HG02884 (cell line): ENCODE measurements around the gene ZDHHC5.
"Not testable (repeated sequence)": the region's sequence is repeated elsewhere in the genome, so short reads cannot be mapped to it uniquely, and the experiment has no call there.

ENCODE experiments used
- ATAC-seq: cut with Tn5 transposase; IDR thresholded peaks from one replicate; pipeline ENCODE4 v1.9.1; 2021; ENCODE audit warnings: mild to moderate bottlenecking, moderate library complexity; ENCODE audit not compliant: unreplicated experiment

ZDHHC5 gene

GRCh38 chr11:57716726-57717125, 48.8 kb downstream of the ZDHHC5 start:
- ATAC-seq = not testable (repeated sequence)

GRCh38 chr11:57727185-57727584, 59.3 kb downstream of the ZDHHC5 start:
- no peak for ATAC-seq

DNA sequence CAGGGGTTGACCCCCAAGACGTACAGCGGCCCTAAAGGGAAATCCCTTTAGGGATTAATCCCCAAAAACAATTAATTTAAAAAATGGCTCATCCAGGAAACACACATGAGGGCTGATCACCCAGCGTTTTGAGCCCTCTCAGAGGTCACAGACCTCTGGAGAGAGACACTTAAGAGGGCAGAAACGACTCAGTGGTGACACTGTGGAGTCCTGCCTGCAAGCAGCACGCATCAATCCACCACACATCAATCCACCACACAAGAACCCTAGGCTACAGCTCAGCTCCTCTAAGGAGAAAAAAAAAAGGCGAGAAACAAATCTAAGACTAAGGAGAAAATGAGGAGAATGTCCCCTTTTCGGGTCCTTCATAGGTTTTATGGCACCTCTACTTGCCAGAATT, 60.9 kb downstream of the ZDHHC5 start:
- no peak for ATAC-seq

DNA sequence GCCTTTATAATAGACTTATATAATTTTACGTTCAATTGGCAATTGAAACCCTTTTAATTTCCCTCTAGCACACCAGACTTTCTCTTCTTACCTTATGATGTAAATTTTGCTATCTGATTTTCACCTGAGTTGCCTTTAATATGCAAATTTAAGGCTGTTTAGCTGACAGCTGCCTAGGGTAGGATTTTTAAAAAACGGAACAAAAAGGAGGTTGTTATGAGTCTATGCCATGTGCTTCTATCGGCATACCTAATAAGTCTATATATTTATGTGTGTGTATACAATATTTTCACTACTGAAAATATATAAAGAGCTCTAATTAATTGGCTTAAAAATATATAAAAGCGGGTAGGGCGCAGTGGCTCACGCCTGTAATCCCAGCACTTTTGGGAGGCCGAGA, 61.6 kb downstream of the ZDHHC5 start:
- ATAC-seq = no peak

DNA sequence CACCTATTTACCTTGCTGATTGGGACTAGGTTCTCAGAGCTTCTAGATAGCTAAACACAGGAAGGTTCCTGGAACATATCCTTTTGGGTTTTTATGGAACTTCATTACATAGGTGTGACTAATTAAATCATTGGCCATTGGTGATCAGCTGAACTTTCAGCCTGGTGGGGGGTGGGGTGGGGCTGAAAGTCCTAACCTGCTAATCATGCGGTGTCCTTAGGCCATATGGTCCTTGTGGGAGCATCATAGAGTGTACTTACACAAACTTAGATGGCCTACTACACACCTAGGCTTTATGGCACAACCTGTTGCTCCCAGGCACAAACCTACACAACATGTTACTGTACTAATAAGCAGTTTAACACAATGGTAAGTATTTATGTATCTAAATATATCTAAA, 64.7 kb downstream of the ZDHHC5 start:
- ATAC-seq = no peak

- no peak for ATAC-seq
Observed at GRCh38 chr11:57735619-57736298, 67.8 kb downstream of the ZDHHC5 start.

- ATAC-seq = peak; percentile 85
Observed at GRCh38 chr11:57741132-57742086, 73.5 kb downstream of the ZDHHC5 start, which contains the start of gene SELENOH. Gene SELENOH (plus strand): TSS chr11:57741491. CDS start chr11:57741596, 105 bp downstream.

- no peak for ATAC-seq
Observed at GRCh38 chr11:57742087-57742452, 74.2 kb downstream of the ZDHHC5 start.

GRCh38 chr11:57744357-57744756, 76.4 kb downstream of the ZDHHC5 start:
- ATAC-seq = no peak

DNA sequence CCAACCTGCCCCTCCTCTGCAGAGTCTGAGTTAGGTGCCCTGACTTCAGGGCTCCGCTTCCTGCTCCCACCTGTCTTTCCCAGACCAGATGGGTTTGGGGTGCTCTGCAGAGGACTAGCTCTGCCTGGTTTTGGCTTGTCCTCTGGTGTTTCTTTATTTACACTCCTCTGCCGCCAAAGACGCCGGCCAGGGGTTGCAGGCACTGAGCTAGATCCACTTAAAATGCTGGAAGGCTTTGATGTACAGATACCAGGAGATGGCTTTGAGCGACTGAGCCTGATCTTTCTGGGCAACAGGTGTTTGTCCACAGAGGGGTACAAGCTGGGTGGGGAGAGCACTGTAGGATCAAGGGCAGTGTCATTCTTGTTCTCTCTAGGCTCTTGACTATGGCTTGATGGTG, 77.3 kb downstream of the ZDHHC5 start:
- ATAC-seq = no peak

GRCh38 chr11:57746920-57747319, 79.0 kb downstream of the ZDHHC5 start:
- no peak for ATAC-seq
